WERI-Rb-1 (cell line): Measurements from ENCODE around the gene PPP1R37.
A peak's percentile ranks its signal among the peaks of the same experiment; 100 is the strongest.

Experiments
- DNase-seq: peaks from one replicate; pipeline ENCODE4 v3.0.0-alpha.2; 2020
- H3K27ac ChIP-seq: fragments of 250-450 bp; sonication (Bioruptor Pico); 2 replicates; pipeline ENCODE4 v1.5.1; 2020; ENCODE audit warnings: mild to moderate bottlenecking, moderate library complexity
- H3K27me3 ChIP-seq: fragments of 250-450 bp; sonication (Bioruptor Pico); 2 replicates; pipeline ENCODE4 v1.5.1; 2021; ENCODE audit warnings: mild to moderate bottlenecking, low read depth, moderate library complexity; ENCODE audit not compliant: insufficient read depth, severe bottlenecking
- H3K36me3 ChIP-seq: fragments of 250-450 bp; sonication (Bioruptor Pico); 2 replicates; pipeline ENCODE4 v1.5.1; 2020; ENCODE audit warnings: mild to moderate bottlenecking, moderate library complexity
- H3K4me3 ChIP-seq: 2 replicates; pipeline ENCODE4 v1.5.1; 2011; ENCODE audit warnings: low read depth, mild to moderate bottlenecking, control low read depth, low read length
- H3K9me3 ChIP-seq: fragments of 250-450 bp; sonication (Bioruptor Pico); 2 replicates; pipeline ENCODE4 v1.5.1; 2021; ENCODE audit warnings: mild to moderate bottlenecking, moderate library complexity; ENCODE audit not compliant: severe bottlenecking
- TF ChIP-seq, protein P1 (sequence below): IDR thresholded peaks from 2 replicates; pipeline ENCODE4 v1.5.1; 2011; ENCODE audit warnings: low read depth, mild to moderate bottlenecking, control low read depth, inconsistent platforms, low read length

The PPP1R37 gene

GRCh38 chr19:45092747-45093678 lies at the start of gene PPP1R37:
PPP1R37 (plus strand) TSS chr19:45093179; CDS start chr19:45093326, 147 bp downstream.
- Histone ChIP-seq H3K27me3 (no peaks in the 10 kb centered on the region), H3K4me3 (peak within 1 kb of the TSS; percentile 98), H3K36me3 (peaks cover 35% of the 10 kb centered on the region), H3K9me3 (no peaks in the 10 kb centered on the region), H3K27ac (peak within 1 kb of the TSS; percentile 100)
- DNase-seq, result peak; percentile 96
- TF ChIP-seq, protein P1, sequence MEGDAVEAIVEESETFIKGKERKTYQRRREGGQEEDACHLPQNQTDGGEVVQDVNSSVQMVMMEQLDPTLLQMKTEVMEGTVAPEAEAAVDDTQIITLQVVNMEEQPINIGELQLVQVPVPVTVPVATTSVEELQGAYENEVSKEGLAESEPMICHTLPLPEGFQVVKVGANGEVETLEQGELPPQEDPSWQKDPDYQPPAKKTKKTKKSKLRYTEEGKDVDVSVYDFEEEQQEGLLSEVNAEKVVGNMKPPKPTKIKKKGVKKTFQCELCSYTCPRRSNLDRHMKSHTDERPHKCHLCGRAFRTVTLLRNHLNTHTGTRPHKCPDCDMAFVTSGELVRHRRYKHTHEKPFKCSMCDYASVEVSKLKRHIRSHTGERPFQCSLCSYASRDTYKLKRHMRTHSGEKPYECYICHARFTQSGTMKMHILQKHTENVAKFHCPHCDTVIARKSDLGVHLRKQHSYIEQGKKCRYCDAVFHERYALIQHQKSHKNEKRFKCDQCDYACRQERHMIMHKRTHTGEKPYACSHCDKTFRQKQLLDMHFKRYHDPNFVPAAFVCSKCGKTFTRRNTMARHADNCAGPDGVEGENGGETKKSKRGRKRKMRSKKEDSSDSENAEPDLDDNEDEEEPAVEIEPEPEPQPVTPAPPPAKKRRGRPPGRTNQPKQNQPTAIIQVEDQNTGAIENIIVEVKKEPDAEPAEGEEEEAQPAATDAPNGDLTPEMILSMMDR, result no peak

DNA sequence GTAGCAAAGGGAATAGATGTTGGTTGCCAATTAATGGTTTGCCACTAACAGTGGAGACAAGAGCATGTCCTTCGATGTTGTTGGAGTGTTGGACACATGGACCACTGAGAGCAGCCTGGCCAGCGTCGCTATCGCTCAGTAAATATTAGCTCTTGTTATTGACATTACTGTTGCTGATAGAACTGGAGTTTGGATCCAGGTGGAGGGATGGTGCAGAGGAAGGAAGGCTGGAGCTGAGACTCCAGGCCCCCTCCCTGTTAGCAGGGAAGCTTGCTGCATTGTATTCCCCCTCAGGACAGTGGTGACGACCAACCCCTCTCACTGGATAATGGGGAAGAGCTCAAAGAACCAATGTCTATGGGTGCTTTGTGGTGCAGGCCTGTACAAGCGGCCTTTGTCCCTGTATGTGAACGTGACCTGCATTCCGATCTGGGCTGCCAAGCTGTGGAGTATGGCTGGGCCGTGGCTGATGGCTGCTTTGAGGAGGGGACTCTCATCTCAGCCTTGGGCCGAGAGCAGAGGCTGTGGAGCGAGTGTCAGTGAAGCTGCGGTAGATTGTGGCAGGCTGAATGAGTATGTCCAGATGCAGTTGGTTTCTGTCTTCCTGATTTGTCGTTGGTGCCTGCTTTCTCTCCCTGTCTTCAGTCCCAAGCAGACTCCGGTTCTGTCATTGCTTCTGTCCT lies 47.2 kb upstream of the PPP1R37 start:
- Histone ChIP-seq H3K9me3 (no peaks in the 10 kb centered on the region), H3K27ac (no peak overlapping the region), H3K27me3 (no peaks in the 10 kb centered on the region), H3K4me3 (no peak overlapping the region), H3K36me3 (peaks cover 59% of the 10 kb centered on the region)
- no peak for DNase-seq
- TF ChIP-seq, protein P1, result no peak

DNA sequence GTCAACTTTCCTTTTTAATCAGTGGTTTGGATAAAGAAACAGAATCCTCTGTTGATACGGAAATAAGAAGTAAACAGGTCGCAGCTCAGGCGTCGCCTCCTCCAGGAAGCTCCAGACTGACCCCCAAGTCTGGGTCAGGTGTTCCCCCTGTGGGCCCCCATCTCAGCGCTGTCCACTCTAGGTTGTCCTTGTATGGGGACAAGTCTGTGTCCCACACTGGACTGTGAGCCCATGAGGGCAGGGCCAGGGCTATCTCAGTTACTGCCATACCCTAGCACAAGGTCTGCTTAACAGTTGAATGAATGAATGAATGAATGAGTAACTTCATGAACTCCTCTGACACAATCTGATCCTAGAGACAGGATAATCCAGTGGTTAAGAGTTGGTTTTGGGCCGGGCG lies 46.6 kb upstream of the PPP1R37 start:
- Histone ChIP-seq H3K27ac (no peak overlapping the region), H3K27me3 (no peaks in the 10 kb centered on the region), H3K36me3 (peaks cover 56% of the 10 kb centered on the region), H3K9me3 (no peaks in the 10 kb centered on the region), H3K4me3 (no peak overlapping the region)
- DNase-seq, result no peak
- TF ChIP-seq, protein P1, result no peak

DNA sequence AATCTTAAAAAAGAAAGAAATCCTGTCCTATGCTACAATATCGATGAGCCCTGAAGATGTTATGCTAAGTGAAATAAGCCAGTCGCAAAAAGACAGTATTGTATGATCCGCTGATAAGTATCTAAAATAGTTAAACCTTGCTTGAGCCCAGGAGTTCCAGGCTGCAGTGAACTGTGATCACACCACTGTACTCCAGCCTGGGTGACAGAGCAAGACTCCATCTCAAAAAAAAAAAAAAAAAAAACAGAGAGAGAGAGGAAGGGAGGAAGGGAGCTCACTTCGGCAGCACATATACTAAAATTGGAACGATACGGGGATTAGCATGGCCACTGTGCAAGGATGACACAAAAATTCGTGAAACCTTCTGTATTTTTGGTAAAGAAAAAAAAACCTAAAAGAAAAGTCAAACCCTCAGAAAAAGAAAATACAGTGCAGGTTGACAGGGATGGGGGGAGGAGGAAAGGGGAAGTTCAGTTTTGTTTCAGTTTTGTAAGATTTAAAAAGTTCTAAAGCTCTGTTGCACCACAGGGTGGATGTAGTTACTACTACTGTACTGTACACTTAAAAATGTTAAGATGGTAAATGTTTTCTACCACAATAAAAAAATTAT lies 45.7 kb upstream of the PPP1R37 start:
- H3K36me3 ChIP-seq, result peaks cover 57% of the 10 kb centered on the region
- H3K4me3 ChIP-seq, result no peak overlapping the region
- TF ChIP-seq, protein P1, result no peak
- no peaks in the 10 kb centered on the region for H3K27me3 ChIP-seq
- DNase-seq, result no peak
- H3K9me3 ChIP-seq, result no peaks in the 10 kb centered on the region
- no peak overlapping the region for H3K27ac ChIP-seq

GRCh38 chr19:45049073-45049736 lies 43.8 kb upstream of the PPP1R37 start:
- Histone ChIP-seq H3K27ac (no peak overlapping the region), H3K27me3 (no peaks in the 10 kb centered on the region), H3K9me3 (no peaks in the 10 kb centered on the region), H3K4me3 (no peak overlapping the region), H3K36me3 (peaks cover 61% of the 10 kb centered on the region)
- no peak for DNase-seq
- TF ChIP-seq, protein P1, result no peak
